H1 (cell line): ENCODE results near the gene TMEM147. TPM values are rescaled to one million over a fixed set of nuclear protein-coding genes. Genes with fewer than 3 reads are reported as not detected.
A peak's percentile ranks its signal among the peaks of the same experiment; 100 is the strongest.

Experiments
- HDAC2 ChIP-seq, 2 experiments: fragments of 300-600 bp in 1 of 2; sonication (generic) in 1 of 2; IDR thresholded peaks; 2 replicates each; pipeline ENCODE4 v1.6.1; 2011 to 2012; ENCODE audit warnings: low read depth in 2 of 2, low read length in 2 of 2, mild to moderate bottlenecking in 2 of 2, moderate library complexity in 2 of 2, borderline replicate concordance in 1 of 2, inconsistent platforms in 1 of 2
- SP1 ChIP-seq: IDR thresholded peaks from 2 replicates; pipeline ENCODE4 v1.6.1; 2011; ENCODE audit warnings: low read depth, low read length
- polyA plus RNA-seq, 7 experiments: library from polyadenylated mRNA; depleted of rRNA in 3 of 7; stranded (reverse) in 5 of 7; unstranded in 2 of 7; fragments of >200 nt in 5 of 7; fragments of 200-250 nt in 2 of 7; gene quantifications; 1 replicate in 5 of 7; 2 replicates in 1 of 7; 4 replicates in 1 of 7; pipeline versions ENCODE4 v1.2.1 to v1.2.3, GENCODE V29; 2011 to 2013; ENCODE audit warnings: missing spikeins in 2 of 7, mixed read lengths in 2 of 7
- total RNA-seq: library from RNA; stranded (reverse); fragmentation: NEBNext Ultra II Directional; extraction: Animal tissue kit (Norgen Biotek cat#: 25700); gene quantifications from 2 replicates; pipeline ENCODE4 v1.2.1, GENCODE V29; 2021

Gene TMEM147
- total and polyA plus RNA-seq, 2 of the 8 experiments (the other 6 are each of a cell fraction or from before 2014, with no cell fraction given): 159 to 418 TPM

- TF ChIP-seq SP1: peak; percentile 66; the same call in 1 of the 2 replicates
- 0 out of 4 replicates have a peak, but pooled peaks have one; percentile 2 to 5 for TF ChIP-seq HDAC2 (IDR thresholded peaks at IDR 0.05; ENCODE audit: borderline replicate concordance in 1 of 2, low read depth in 2 of 2, low read length in 2 of 2)
Observed at GRCh38 chr19:35509861-35510625, 35.4 kb upstream of the TMEM147 start (continued).
